HCT116 (cell line): ENCODE data around the gene LIN54.

ENCODE experiments used
- EGR1 ChIP-seq: IDR thresholded peaks from 2 replicates; pipeline ENCODE4 v1.6.1; 2012; ENCODE audit warnings: low read depth
- EZH2 ChIP-seq: fragments of 200-600 bp; sonication (generic); IDR thresholded peaks from 2 replicates; pipeline ENCODE4 v1.6.1; 2017; ENCODE audit warnings: antibody characterized with exemption, mixed run types
- EZH2phosphoT487 ChIP-seq: fragments of 200-600 bp; IDR thresholded peaks from 2 replicates; pipeline ENCODE4 v1.6.1; 2018; ENCODE audit warnings: antibody characterized with exemption, borderline replicate concordance
- POLR2A ChIP-seq: IDR thresholded peaks from 2 replicates; pipeline ENCODE4 v1.7.0; 2011; ENCODE audit warnings: borderline replicate concordance; ENCODE audit not compliant: insufficient read depth, insufficient read length; ENCODE audit errors: extremely low read depth
- POLR2AphosphoS5 ChIP-seq: IDR thresholded peaks from 2 replicates; pipeline ENCODE4 v1.6.1; 2011; ENCODE audit warnings: mild to moderate bottlenecking, low read depth, low read length, moderate library complexity
- TCF7L2 ChIP-seq: IDR thresholded peaks from 2 replicates; pipeline ENCODE4 v1.7.0; 2011; ENCODE audit warnings: borderline replicate concordance, inconsistent platforms; ENCODE audit not compliant: insufficient read depth, insufficient read length; ENCODE audit errors: extremely low read depth
- YY1 ChIP-seq: IDR thresholded peaks from 2 replicates; pipeline ENCODE4 v1.6.1; 2011; ENCODE audit warnings: low read length, low read depth, moderate library complexity, mild to moderate bottlenecking; ENCODE audit not compliant: insufficient replicate concordance; ENCODE audit errors: extremely low read depth
- TF ChIP-seq, protein P1 (sequence below), 3 experiments: fragments of 200-600 bp in 1 of 3; sonication (generic) in 1 of 3; IDR thresholded peaks in 2 of 3; conservative IDR thresholded peaks in 1 of 3; 2 replicates each; pipeline ENCODE4 v1.5.1; 2012 to 2017; ENCODE audit warnings: low read depth in 2 of 3, low read length in 2 of 3, antibody characterized with exemption in 1 of 3, borderline replicate concordance in 1 of 3, control low read depth in 1 of 3, mild to moderate bottlenecking in 1 of 3, mixed read lengths in 1 of 3, mixed run types in 1 of 3, moderate library complexity in 1 of 3; ENCODE audit not compliant: insufficient read depth in 1 of 3
- TF ChIP-seq, protein P2 (sequence below): IDR thresholded peaks from 2 replicates; pipeline ENCODE4 v1.6.1; 2012; ENCODE audit warnings: low read depth
- TF ChIP-seq, protein P3 (sequence below): IDR thresholded peaks from 2 replicates; pipeline ENCODE4 v1.6.1; 2011; ENCODE audit warnings: mild to moderate bottlenecking, low read length, moderate library complexity; ENCODE audit not compliant: insufficient replicate concordance; ENCODE audit errors: extremely low read depth

- TF ChIP-seq POLR2A = no peak
- TF ChIP-seq TCF7L2 = no peak
- TF ChIP-seq, protein P1, sequence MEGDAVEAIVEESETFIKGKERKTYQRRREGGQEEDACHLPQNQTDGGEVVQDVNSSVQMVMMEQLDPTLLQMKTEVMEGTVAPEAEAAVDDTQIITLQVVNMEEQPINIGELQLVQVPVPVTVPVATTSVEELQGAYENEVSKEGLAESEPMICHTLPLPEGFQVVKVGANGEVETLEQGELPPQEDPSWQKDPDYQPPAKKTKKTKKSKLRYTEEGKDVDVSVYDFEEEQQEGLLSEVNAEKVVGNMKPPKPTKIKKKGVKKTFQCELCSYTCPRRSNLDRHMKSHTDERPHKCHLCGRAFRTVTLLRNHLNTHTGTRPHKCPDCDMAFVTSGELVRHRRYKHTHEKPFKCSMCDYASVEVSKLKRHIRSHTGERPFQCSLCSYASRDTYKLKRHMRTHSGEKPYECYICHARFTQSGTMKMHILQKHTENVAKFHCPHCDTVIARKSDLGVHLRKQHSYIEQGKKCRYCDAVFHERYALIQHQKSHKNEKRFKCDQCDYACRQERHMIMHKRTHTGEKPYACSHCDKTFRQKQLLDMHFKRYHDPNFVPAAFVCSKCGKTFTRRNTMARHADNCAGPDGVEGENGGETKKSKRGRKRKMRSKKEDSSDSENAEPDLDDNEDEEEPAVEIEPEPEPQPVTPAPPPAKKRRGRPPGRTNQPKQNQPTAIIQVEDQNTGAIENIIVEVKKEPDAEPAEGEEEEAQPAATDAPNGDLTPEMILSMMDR (IDR thresholded peaks at IDR 0.05 in 2 of 3, conservative IDR thresholded peaks at IDR 0.05 in 1 of 3; ENCODE audit: borderline replicate concordance in 1 of 3, insufficient read depth in 1 of 3, low read depth in 2 of 3, low read length in 2 of 3) = no peak
- TF ChIP-seq POLR2AphosphoS5 = no peak
- no peak for TF ChIP-seq YY1
- TF ChIP-seq EZH2 = no peak
- TF ChIP-seq EZH2phosphoT487 = no peak
- no peak for TF ChIP-seq EGR1
- TF ChIP-seq, protein P2, sequence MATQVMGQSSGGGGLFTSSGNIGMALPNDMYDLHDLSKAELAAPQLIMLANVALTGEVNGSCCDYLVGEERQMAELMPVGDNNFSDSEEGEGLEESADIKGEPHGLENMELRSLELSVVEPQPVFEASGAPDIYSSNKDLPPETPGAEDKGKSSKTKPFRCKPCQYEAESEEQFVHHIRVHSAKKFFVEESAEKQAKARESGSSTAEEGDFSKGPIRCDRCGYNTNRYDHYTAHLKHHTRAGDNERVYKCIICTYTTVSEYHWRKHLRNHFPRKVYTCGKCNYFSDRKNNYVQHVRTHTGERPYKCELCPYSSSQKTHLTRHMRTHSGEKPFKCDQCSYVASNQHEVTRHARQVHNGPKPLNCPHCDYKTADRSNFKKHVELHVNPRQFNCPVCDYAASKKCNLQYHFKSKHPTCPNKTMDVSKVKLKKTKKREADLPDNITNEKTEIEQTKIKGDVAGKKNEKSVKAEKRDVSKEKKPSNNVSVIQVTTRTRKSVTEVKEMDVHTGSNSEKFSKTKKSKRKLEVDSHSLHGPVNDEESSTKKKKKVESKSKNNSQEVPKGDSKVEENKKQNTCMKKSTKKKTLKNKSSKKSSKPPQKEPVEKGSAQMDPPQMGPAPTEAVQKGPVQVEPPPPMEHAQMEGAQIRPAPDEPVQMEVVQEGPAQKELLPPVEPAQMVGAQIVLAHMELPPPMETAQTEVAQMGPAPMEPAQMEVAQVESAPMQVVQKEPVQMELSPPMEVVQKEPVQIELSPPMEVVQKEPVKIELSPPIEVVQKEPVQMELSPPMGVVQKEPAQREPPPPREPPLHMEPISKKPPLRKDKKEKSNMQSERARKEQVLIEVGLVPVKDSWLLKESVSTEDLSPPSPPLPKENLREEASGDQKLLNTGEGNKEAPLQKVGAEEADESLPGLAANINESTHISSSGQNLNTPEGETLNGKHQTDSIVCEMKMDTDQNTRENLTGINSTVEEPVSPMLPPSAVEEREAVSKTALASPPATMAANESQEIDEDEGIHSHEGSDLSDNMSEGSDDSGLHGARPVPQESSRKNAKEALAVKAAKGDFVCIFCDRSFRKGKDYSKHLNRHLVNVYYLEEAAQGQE = no peak
- TF ChIP-seq, protein P3, sequence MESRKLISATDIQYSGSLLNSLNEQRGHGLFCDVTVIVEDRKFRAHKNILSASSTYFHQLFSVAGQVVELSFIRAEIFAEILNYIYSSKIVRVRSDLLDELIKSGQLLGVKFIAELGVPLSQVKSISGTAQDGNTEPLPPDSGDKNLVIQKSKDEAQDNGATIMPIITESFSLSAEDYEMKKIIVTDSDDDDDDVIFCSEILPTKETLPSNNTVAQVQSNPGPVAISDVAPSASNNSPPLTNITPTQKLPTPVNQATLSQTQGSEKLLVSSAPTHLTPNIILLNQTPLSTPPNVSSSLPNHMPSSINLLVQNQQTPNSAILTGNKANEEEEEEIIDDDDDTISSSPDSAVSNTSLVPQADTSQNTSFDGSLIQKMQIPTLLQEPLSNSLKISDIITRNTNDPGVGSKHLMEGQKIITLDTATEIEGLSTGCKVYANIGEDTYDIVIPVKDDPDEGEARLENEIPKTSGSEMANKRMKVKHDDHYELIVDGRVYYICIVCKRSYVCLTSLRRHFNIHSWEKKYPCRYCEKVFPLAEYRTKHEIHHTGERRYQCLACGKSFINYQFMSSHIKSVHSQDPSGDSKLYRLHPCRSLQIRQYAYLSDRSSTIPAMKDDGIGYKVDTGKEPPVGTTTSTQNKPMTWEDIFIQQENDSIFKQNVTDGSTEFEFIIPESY = no peak
Measured at GRCh38 chr4:83009529-83009928, 1.1 kb downstream of the LIN54 start.
